Activated naive CD4-positive, alpha-beta T cell treated with anti-CD3 and anti-CD28 coated beads, Interleukin-2, amount 50 U/mL, for 16 hours (primary cell): ENCODE data around the gene MTHFD2.
"Not testable (repeated sequence)": the region's sequence is repeated elsewhere in the genome, so short reads cannot be mapped to it uniquely, and the experiment has no call there.

Experiments used
- DNase-seq: peaks from one replicate; pipeline ENCODE4 v3.0.0-alpha.2; 2020

Gene MTHFD2

GRCh38 chr2:74198461-74199274, at the start of gene MTHFD2:
MTHFD2 (plus strand) TSS chr2:74198615; CDS start chr2:74198642, 27 bp downstream.
- DNase-seq = peak; percentile 94

- no peak for DNase-seq
These were observed 49.2 kb upstream of the MTHFD2 start for GRCh38 chr2:74149247-74149525.

- no peak for DNase-seq
These were observed 48.7 kb upstream of the MTHFD2 start for GRCh38 chr2:74149570-74150319.

- no peak for DNase-seq
These were observed 45.5 kb upstream of the MTHFD2 start for GRCh38 chr2:74152954-74153353.

- no peak for DNase-seq
These were observed 42.6 kb upstream of the MTHFD2 start for GRCh38 chr2:74155830-74156229.

GRCh38 chr2:74162951-74163350, 35.5 kb upstream of the MTHFD2 start:
- DNase-seq = no peak

GRCh38 chr2:74164761-74165160, 33.7 kb upstream of the MTHFD2 start:
- DNase-seq = no peak

GRCh38 chr2:74168739-74169138, 29.7 kb upstream of the MTHFD2 start:
- no peak for DNase-seq

- DNase-seq = no peak
These were observed 23.5 kb upstream of the MTHFD2 start for GRCh38 chr2:74174909-74175308.

GRCh38 chr2:74177696-74178095, 20.7 kb upstream of the MTHFD2 start:
- no peak for DNase-seq

GRCh38 chr2:74178211-74179062, 20.0 kb upstream of the MTHFD2 start, which contains the start of gene MOB1A:
MOB1A (minus strand) TSS chr2:74178879; CDS start chr2:74178674, 205 bp downstream.
- DNase-seq = peak; percentile 97

- DNase-seq = no peak
These were observed 19.2 kb upstream of the MTHFD2 start for GRCh38 chr2:74179063-74179865.

GRCh38 chr2:74181739-74182138, 16.7 kb upstream of the MTHFD2 start:
- no peak for DNase-seq

GRCh38 chr2:74183878-74184277, 14.5 kb upstream of the MTHFD2 start:
- no peak for DNase-seq

- DNase-seq = no peak
These were observed 12.4 kb upstream of the MTHFD2 start for GRCh38 chr2:74186038-74186437.

- not testable (repeated sequence) for DNase-seq
These were observed 11.7 kb upstream of the MTHFD2 start for GRCh38 chr2:74186706-74187105.

- no peak for DNase-seq
These were observed 10.3 kb upstream of the MTHFD2 start for GRCh38 chr2:74188018-74188601.

- DNase-seq = no peak
These were observed 9.7 kb upstream of the MTHFD2 start for GRCh38 chr2:74188696-74189095.

- DNase-seq = no peak
These were observed 6.6 kb upstream of the MTHFD2 start for GRCh38 chr2:74191596-74192380.

- DNase-seq = no peak
These were observed 3.6 kb upstream of the MTHFD2 start for GRCh38 chr2:74194799-74195198.

GRCh38 chr2:74197049-74197448, 1.4 kb upstream of the MTHFD2 start:
- DNase-seq = no peak
